SIG-M5 (cell line): Measurements from ENCODE around the gene BMP2K.

ENCODE experiments used
- DNase-seq: peaks from one replicate; lab custom pipeline; 2025; lab: John Stamatoyannopoulos, UW

The BMP2K gene

DNA sequence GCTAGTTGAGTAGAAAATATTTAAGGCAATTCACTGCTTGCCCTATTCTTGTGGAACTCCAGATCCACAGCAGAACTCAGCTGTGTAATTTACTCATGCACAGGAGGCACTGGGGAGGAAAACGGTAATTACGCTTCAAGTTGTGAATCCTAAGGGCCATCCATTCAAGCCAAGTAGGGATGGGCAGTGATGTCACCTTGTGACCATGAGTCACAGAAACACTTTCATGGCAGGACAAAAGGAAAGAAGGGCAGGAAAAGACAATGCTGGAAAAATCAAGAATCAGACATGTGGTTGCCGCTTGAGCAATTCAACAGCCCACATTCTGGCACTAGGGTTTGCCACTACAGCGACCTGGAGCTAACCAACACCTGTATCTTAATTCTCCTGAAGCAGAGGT lies 161.7 kb downstream of the BMP2K start:
- DNase-seq: no peak

GRCh38 chr4:78938474-78938867 lies 162.3 kb downstream of the BMP2K start:
- DNase-seq: no peak

DNA sequence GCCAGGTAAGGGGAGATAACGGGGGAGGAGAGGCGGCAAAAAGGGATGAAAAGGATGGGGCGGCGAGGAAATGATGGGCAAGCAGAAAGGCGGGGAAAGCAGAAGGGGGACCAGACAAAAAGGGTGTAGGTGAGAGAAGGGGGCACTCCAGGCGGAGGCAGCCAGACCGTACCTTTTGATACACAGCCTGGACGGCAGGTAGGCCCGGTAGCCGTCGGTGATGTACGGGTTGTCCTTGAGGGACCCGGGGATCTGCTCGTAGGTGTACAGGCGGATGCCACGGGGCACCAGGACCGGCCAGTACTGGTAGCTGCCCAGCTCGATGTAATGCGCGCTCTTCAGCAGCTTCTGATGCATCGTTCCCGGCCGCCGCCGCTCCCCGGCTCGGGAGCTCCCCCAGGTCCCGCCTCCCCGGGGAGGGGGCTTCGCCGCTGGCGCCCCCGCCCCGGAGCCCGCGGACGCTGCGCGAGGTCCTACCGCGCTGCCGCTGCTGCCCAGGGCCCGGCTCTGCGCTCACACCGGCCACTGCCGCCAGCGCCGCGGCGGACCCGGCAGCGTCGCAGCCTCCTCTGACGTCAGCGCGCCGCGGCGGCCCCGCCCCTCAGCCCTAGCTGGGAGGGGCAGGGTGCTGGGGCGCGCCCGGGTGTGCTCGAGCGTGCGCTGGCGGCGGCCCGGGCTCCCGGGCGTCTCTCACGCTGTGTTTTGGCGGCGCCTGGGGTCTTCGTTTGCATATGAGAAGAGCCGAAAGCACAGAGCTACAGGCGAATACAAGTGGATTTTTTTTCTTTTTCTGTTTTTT lies 162.9 kb downstream of the BMP2K start, which contains the start of gene PAQR3:
PAQR3 (minus strand) TSS at position 571 of the 799 bp plus-strand sequence; CDS start at position 357, 214 bp downstream.
- DNase-seq: no peak

DNA sequence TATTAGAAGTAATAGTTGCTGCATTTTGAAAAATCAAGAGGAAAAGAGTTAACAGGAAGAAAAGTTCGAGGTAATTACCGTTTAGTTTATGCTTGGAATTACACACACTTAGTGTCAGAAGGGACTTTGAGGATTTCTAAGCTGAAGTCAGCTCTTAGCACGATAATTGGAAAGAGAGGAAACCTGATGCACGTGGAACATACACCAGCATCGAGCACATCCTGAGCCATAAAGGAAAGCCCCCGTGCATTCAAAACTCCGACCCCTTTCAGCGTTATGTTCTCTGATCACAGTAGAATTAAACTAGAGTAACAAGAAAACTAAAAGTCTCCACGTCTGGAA lies 163.5 kb downstream of the BMP2K start:
- DNase-seq: no peak

GRCh38 chr4:78940752-78941151 lies 164.6 kb downstream of the BMP2K start:
- DNase-seq: no peak

- DNase-seq: no peak
These were observed 168.2 kb downstream of the BMP2K start for GRCh38 chr4:78944381-78944780.

GRCh38 chr4:78945651-78946179 lies 169.6 kb downstream of the BMP2K start:
- no peak for DNase-seq

GRCh38 chr4:78949735-78950134 lies 173.6 kb downstream of the BMP2K start:
- DNase-seq: no peak

DNA sequence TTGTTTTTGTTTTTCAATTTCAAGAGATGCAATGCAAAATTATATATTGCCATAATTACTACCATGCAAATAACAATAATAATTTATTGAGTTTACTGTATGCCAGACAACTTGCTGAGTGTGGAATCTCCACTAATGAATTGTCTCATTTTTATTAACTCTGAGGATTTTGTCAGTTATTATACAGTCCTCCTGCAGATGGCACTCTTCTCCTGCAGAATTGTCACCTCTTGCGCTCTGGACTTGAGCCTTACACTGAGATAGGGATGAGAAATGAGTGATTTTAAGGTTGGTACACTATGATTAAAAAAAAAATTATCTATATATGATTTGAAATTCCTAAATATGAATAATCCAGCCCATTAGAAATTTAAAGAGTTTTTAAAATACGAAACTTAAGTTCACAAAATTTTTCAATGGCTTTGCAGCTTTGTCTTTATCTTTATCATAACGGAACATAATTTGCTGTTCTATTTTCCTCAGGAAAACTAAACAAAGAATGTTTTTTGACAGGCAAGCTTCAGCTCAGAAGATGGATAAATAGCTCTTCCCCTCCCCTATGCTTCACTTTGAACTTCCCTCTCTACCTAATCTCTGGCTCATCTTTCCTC lies 175.8 kb downstream of the BMP2K start:
- DNase-seq: no peak

GRCh38 chr4:78953231-78953630 lies 177.1 kb downstream of the BMP2K start:
- no peak for DNase-seq

- DNase-seq: no peak
These were observed 177.9 kb downstream of the BMP2K start for GRCh38 chr4:78953769-78954666.

GRCh38 chr4:78956975-78957374 lies 180.8 kb downstream of the BMP2K start:
- no peak for DNase-seq

- DNase-seq: no peak
These were observed 184.8 kb downstream of the BMP2K start for GRCh38 chr4:78960926-78961325.
